Middle frontal gyrus (tissue), 1 donor: Measurements from ENCODE around the gene MAP2K4.
"Not testable (repeated sequence)": the region's sequence is repeated elsewhere in the genome, so short reads cannot be mapped to it uniquely, and the experiment has no call there.

Experiments
- DNase-seq: peaks from one replicate; pipeline ENCODE4 v3.0.0-alpha.2; 2015; ENCODE audit warnings: low spot score; ENCODE audit errors: extremely low spot score

The MAP2K4 gene

DNA sequence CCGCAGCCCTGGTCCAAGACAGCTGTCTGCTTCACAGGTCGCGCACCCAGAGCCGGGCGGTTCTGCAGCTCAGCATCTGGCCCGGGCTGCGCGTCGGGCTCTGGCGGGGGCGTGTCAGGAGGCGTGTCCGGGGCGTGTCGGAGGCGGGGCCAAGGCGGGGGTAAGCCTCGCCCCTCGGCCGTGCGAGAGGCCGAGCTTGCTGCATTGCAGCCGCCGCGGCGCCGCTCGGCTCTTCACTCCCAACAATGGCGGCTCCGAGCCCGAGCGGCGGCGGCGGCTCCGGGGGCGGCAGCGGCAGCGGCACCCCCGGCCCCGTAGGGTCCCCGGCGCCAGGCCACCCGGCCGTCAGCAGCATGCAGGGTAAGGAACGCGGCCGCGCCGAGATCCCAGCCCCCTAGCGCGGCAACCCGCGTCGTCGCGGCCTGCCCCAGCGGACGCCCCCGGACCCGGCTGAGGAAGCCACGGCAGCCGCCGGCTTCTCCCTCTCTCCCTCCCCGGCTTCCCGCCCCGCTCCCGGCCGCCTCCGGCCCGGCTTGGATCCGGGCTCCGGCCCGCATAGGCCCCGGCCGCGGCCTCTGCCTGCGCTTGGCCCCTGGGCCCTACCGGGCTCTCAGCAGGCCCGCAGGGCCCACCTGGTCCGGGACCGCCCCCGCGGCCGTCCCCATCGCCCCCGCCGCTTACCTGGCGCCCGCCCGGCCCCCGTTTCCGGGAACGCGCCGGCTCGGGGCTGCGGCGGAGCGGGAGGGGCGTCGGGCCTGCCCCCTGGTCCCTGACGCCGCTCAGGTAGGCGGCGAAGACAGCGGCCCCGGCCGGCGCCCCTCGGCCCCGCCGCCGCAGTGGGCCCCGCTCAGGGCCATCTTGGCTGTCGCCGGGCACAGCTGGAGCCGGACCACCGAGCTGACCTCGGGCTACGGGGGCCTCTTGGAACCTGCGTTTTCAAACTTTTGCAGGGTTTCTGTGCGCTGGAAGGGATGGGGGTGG is at the start of gene MAP2K4:
TSS of gene MAP2K4 (plus strand) at position 236 of the 981 bp plus-strand sequence. CDS start at position 246, 10 bp downstream.
- peak; percentile 82 for DNase-seq

DNA sequence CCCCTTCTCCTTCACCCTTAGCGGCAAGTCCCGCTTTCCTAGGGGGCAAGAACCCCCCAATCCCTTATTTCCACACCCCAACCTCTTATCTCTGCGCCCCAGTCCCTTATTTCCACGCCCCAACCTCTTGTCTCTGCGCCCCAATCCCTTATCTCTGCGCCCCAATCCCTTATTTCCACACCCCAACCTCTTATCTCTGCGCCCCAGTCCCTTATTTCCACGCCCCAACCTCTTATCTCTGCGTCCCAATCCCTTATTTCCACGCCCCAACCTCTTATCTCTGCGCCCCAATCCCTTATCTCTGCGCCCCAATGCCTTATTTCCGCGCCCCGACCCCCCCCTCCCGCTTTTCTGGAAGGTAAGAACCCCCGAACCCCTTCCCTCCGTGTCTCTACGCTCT is 47.9 kb upstream of the MAP2K4 start:
- not testable (repeated sequence) for DNase-seq

GRCh38 chr17:11979795-11980194 is 40.9 kb upstream of the MAP2K4 start:
- DNase-seq: no peak

DNA sequence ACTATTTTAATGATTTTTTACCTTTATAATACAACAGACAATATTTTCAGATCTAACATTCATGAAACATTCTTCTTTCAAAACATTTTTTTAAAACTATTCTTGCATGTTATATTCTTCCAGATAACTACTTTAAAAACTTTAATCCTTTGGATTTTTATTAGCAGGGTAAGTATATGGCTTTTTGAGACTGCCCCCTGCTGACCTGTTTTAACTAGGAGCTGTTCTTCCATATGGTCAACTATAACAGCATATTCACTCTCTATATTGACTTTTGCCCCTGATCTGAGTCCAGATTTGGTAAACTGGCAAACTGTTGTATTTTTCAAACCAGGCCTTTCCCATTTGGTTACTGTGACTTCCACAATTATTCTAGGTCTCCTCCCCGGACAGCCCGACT is 39.9 kb upstream of the MAP2K4 start:
- no peak for DNase-seq

DNA sequence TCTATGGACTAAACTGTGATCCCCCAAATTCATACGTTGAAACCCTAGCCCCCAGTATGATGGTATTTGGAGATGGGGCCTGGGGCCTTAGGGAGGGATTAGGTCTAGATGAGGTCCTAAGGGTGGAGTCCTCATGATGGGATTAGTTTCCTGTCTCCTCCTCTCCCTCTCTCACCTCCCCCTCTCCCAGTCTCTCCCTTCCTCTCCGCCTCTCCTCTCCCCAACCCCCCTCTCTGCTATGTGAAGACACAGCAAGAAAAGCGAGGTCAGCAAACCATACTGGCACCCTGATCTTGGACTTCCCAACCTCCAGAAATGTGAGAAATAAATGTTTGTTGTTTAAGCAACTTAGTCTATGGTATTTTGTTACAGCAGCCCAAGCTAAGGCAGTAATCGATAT is 38.8 kb upstream of the MAP2K4 start:
- no peak for DNase-seq

DNA sequence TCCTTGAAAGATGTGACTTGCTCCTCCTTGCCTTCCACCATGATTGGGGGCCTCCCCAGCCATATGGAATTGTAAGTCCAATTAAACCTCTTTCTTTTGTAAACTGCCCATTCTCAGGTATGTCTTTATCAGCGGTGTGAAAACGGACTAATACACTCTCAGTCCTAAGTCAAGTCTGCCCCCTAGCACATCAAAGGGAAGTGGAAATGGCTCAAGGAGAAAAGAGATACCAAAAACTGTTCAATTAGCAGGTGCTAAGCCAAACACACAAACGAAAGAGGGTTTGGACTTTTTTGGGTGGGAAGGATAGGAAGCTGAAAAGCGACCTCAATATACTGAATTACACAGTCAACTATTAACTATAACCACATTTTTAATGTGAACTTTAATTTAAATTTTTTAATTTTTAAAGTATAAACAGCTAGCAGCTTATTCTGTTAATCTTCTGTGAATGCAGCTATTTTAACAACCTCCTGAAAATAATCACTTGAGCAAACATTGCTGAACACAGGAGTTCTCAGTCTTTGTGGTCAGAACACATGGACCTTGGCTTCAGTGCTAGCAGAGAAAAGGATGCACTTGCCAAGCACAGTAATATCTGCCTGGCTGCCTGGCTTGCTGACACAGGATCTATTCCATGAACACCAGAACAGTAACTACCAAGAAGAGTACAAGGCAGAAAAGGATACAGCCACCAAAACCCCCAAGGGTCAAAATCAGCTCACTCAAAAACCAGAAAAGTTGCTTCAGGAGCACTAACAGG is 34.3 kb upstream of the MAP2K4 start:
- no peak for DNase-seq

DNA sequence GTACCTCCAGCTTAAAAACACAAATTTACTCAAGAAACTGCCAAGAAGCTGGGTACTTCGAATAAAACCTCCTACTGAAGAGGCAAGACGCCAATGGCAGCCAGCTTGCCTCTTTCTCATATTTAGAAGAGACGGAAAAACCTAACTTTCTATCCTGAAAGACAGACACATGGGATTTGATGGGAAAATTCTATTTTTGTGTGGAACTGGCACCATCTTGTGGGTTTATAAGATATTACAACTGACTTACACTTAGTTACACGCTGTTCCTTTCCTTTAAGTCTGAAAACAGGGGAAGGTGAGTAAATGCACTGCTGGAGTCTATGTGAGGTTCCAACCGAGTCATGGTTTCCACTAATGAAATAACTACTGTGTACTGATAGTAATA is 33.7 kb upstream of the MAP2K4 start:
- DNase-seq: peak; percentile 51

- DNase-seq: no peak
Measured at GRCh38 chr17:11990363-11990983, 30.2 kb upstream of the MAP2K4 start.

GRCh38 chr17:11991461-11991860 is 29.2 kb upstream of the MAP2K4 start:
- DNase-seq: no peak

DNA sequence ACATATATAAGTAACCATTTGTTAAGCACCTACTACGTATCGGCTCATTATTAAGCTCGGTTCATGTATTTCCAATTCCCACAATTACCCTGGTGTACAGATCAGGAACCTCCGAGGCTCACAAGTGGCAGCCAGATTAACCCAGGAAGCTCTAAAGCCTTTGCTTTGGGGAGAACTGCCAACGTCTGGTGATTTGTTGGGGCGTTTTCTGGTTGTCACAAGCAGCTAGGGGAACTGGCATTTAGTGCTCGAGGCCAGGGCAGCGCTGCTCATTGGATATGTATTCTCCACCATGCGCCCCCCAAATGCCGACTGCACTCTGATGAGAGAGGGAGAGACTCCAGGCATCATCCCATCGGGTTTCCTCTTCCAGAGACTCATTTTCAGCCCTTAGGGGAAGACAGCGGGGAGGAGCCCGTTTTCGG is 23.9 kb upstream of the MAP2K4 start:
- peak; percentile 28 for DNase-seq

- DNase-seq: peak; percentile 93
Measured at GRCh38 chr17:11997147-11997971, 23.3 kb upstream of the MAP2K4 start, which contains the start of gene ZNF18. TSS of gene ZNF18 (minus strand) at chr17:11997475. CDS start at chr17:11992829, 4,646 bp downstream.

DNA sequence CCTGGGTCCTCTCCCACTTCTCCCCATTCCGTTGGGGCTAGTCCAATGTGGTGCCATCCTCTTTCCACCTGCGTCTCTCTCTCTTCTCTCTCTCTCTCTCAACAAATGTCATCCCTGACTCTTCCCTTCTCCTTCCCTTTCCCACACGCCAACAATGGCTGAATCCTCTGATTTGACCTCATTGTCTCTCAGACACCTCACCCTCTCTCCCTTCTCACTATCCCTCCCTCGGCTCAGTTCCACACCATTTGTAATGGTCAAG is 22.8 kb upstream of the MAP2K4 start:
- no peak for DNase-seq

- no peak for DNase-seq
Measured at GRCh38 chr17:11999696-12000095, 21.0 kb upstream of the MAP2K4 start.

- no peak for DNase-seq
Measured at GRCh38 chr17:12007466-12007865, 13.2 kb upstream of the MAP2K4 start.

GRCh38 chr17:12021623-12022140 is 1.0 kb downstream of the MAP2K4 start:
- DNase-seq: no peak

DNA sequence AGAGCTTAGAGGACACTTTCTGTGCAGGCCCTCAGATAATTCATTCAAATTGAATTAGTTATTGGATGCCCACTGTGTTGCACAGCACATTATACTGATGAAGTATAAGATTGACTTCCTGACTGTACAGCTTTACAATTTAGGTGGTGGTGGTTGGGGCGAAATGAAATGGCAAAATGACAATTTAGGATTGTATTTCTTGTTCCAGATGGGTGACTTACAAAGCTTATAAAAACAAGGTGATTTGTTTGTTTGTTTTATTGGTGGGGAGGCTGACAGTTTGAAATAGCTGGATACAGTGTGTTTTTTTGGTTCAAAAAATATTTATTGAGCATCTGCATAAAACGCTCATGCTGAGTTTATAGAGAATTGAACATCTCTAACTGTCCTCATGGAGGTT is 1.6 kb downstream of the MAP2K4 start:
- no peak for DNase-seq

DNA sequence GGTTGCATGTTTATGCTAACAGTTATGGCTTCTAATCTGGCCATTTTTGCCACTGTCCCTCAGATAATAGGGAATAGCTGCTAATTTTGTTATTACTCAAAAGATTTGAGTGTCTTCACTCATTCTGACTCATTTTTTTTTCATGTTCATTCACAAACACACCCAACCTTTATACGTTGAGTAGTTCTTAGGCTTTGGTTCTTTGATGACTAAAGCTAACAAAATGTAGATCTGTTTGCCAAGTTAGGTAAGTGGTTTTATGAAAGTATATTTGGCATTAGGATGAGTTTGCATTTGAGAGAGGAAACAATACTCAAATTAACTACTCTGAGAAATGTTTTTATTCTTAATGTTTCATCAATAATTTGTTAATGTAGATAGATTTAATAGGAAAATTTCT is 3.6 kb downstream of the MAP2K4 start:
- DNase-seq: no peak

- no peak for DNase-seq
Measured at GRCh38 chr17:12027658-12028057, 7.0 kb downstream of the MAP2K4 start.

DNA sequence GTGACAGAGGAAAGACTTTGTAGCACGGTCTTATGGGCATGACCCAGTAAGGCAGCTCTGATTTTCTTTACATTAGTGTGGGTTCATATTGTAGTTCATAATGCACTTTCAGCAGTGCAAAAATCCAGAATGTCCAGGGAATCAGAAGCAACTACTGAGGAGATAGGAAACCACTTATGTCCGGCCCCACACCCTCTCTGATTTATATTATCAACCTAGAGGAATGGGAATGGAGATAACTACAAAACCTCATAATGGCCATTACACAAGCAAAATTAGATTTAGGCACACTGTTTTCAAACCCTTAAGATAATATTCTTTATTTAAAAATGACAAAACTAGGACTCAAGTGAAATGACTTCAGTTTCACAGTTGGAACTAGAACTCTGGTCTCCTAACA is 7.9 kb downstream of the MAP2K4 start:
- no peak for DNase-seq

GRCh38 chr17:12034538-12034937 is 13.9 kb downstream of the MAP2K4 start:
- DNase-seq: no peak

GRCh38 chr17:12035673-12036072 is 15.0 kb downstream of the MAP2K4 start:
- DNase-seq: no peak
